Smooth muscle cell (in vitro differentiated cells): ENCODE measurements around the gene MCC. TPM values are rescaled to one million over a fixed set of nuclear protein-coding genes. Genes with fewer than 3 reads are reported as not detected.

Experiments used
- DNase-seq: peaks from one replicate; lab custom pipeline; 2025; ENCODE audit not compliant: unreplicated experiment; lab: John Stamatoyannopoulos, UW
- H2AFZ ChIP-seq: fragments of 200-600 bp; sonication (generic); 2 replicates; pipeline ENCODE4 v1.6.0; 2016; ENCODE audit warnings: antibody characterized with exemption, low read depth, mild to moderate bottlenecking
- H3F3A ChIP-seq: fragments of 200-600 bp; sonication (generic); 2 replicates; pipeline ENCODE4 v1.6.0; 2017; ENCODE audit warnings: antibody characterized with exemption, low read depth
- H3K27ac ChIP-seq: fragments of 200-600 bp; sonication (generic); 2 replicates; pipeline ENCODE4 v1.5.1; 2016; ENCODE audit warnings: low read depth, mild to moderate bottlenecking
- H3K27me3 ChIP-seq: fragments of 200-600 bp; sonication (generic); 2 replicates; pipeline ENCODE4 v1.6.1; 2016; ENCODE audit warnings: low read depth, mild to moderate bottlenecking
- H3K36me3 ChIP-seq: fragments of 200-600 bp; sonication (generic); 2 replicates; pipeline ENCODE4 v1.5.1; 2016; ENCODE audit warnings: low read depth
- H3K4me1 ChIP-seq: fragments of 200-600 bp; sonication (generic); 2 replicates; pipeline ENCODE4 v1.5.1; 2016; ENCODE audit warnings: low read depth
- H3K4me2 ChIP-seq: fragments of 200-600 bp; sonication (generic); 2 replicates; pipeline ENCODE4 v1.6.0; 2016; ENCODE audit warnings: mild to moderate bottlenecking
- H3K4me3 ChIP-seq: fragments of 200-600 bp; sonication (generic); 2 replicates; pipeline ENCODE4 v1.5.1; 2016; ENCODE audit warnings: mild to moderate bottlenecking
- H3K79me2 ChIP-seq: fragments of 200-600 bp; sonication (generic); 2 replicates; pipeline ENCODE4 v1.6.0; 2016; ENCODE audit warnings: low read depth, mild to moderate bottlenecking
- H3K9ac ChIP-seq: fragments of 200-600 bp; sonication (generic); 2 replicates; pipeline ENCODE4 v1.6.0; 2016; ENCODE audit warnings: low read depth
- H3K9me3 ChIP-seq: fragments of 200-600 bp; sonication (generic); replicated peaks from 2 replicates; pipeline ENCODE4 v1.5.1; 2016; ENCODE audit warnings: low read depth
- H4K20me1 ChIP-seq: fragments of 200-600 bp; sonication (generic); 2 replicates; pipeline ENCODE4 v1.6.0; 2016; ENCODE audit warnings: low read depth
- CTCF ChIP-seq: fragments of 200-600 bp; sonication (generic); IDR thresholded peaks from 2 replicates; pipeline ENCODE4 v1.5.1; 2017; ENCODE audit warnings: borderline replicate concordance, mild to moderate bottlenecking, antibody characterized with exemption; ENCODE audit not compliant: insufficient read depth, poor library complexity, severe bottlenecking
- WGBS: methylation state at CpG from one replicate; pipeline ENCODE4 v1.1.7; 2016; ENCODE audit warnings: low lambda C conversion rate; 5-methylcytosine and 5-hydroxymethylcytosine counted together
- polyA plus RNA-seq: library from polyadenylated mRNA; unstranded; fragments of >200 nt; fragmentation: Nextera tagmentation; extraction: Ambion mirVana; gene quantifications from 2 replicates; pipeline ENCODE4 v1.2.1, GENCODE V29; 2016
- total RNA-seq: library from RNA; depleted of rRNA; stranded (reverse); fragments of >200 nt; gene quantifications from 2 replicates; pipeline ENCODE4 v1.2.3, GENCODE V29; 2014

Gene MCC
- total and polyA plus RNA-seq, 2 experiments from 2014 or later, result 5.8 to 19.2 TPM

- no peak for TF ChIP-seq CTCF
- Histone ChIP-seq H3K4me3 (no peak overlapping the region), H3K36me3 (no peaks in the 10 kb centered on the region), H3K9ac (no peak overlapping the region), H3K27me3 (no peaks in the 10 kb centered on the region), H3K79me2 (no peaks in the 10 kb centered on the region), H4K20me1 (no peaks in the 10 kb centered on the region), H3K4me2 (no peak overlapping the region), H3K9me3 (no peaks in the 10 kb centered on the region), H3K27ac (no peak overlapping the region), H2AFZ (no peak overlapping the region), H3K4me1 (no peaks in the 10 kb centered on the region), H3F3A (no peaks in the 10 kb centered on the region)
- WGBS, result 83% methylated on average over 6 of the region's 6 CpGs
- DNase-seq, result no peak
These were observed 378.1 kb downstream of the MCC start for GRCh38 chr5:113110117-113110516.

- Histone ChIP-seq H3K4me3 (no peak overlapping the region), H4K20me1 (no peaks in the 10 kb centered on the region), H3K27me3 (no peaks in the 10 kb centered on the region), H3K27ac (no peak overlapping the region), H3F3A (no peaks in the 10 kb centered on the region), H3K4me2 (no peak overlapping the region), H3K9ac (no peak overlapping the region), H3K36me3 (no peaks in the 10 kb centered on the region), H3K9me3 (no peaks in the 10 kb centered on the region), H2AFZ (no peak overlapping the region), H3K4me1 (no peaks in the 10 kb centered on the region), H3K79me2 (no peaks in the 10 kb centered on the region)
- no peak for DNase-seq
- no peak for TF ChIP-seq CTCF
- 95% methylated on average over 5 of the region's 5 CpGs for WGBS
These were observed 378.9 kb downstream of the MCC start for GRCh38 chr5:113109344-113109743.

GRCh38 chr5:113108485-113108884 lies 379.8 kb downstream of the MCC start:
- H3K36me3 ChIP-seq, result no peaks in the 10 kb centered on the region
- no peaks in the 10 kb centered on the region for H3K4me1 ChIP-seq
- no peak overlapping the region for H3K4me3 ChIP-seq
- no peaks in the 10 kb centered on the region for H3K27me3 ChIP-seq
- DNase-seq, result no peak
- WGBS, result 97% methylated on average over 5 of the region's 5 CpGs
- H2AFZ ChIP-seq, result no peak overlapping the region
- H3K79me2 ChIP-seq, result no peaks in the 10 kb centered on the region
- no peak overlapping the region for H3K9ac ChIP-seq
- no peaks in the 10 kb centered on the region for H3F3A ChIP-seq
- no peaks in the 10 kb centered on the region for H3K9me3 ChIP-seq
- no peak overlapping the region for H3K4me2 ChIP-seq
- no peak overlapping the region for H3K27ac ChIP-seq
- no peak for TF ChIP-seq CTCF
- H4K20me1 ChIP-seq, result no peaks in the 10 kb centered on the region

- H3K36me3 ChIP-seq, result no peaks in the 10 kb centered on the region
- H3K27me3 ChIP-seq, result no peaks in the 10 kb centered on the region
- no peak overlapping the region for H3K9ac ChIP-seq
- no peak overlapping the region for H2AFZ ChIP-seq
- H3K4me1 ChIP-seq, result no peaks in the 10 kb centered on the region
- H3K27ac ChIP-seq, result no peak overlapping the region
- 89% methylated on average over 2 of the region's 2 CpGs for WGBS
- no peak overlapping the region for H3K4me3 ChIP-seq
- H3F3A ChIP-seq, result no peaks in the 10 kb centered on the region
- TF ChIP-seq CTCF, result no peak
- no peaks in the 10 kb centered on the region for H4K20me1 ChIP-seq
- DNase-seq, result no peak
- no peaks in the 10 kb centered on the region for H3K79me2 ChIP-seq
- H3K4me2 ChIP-seq, result no peak overlapping the region
- no peaks in the 10 kb centered on the region for H3K9me3 ChIP-seq
These were observed 381.4 kb downstream of the MCC start for GRCh38 chr5:113106821-113107220.
